AG04449 (cell line): ENCODE measurements around the gene CARD8.

Experiments
- CTCF ChIA-PET: fragments of 350-600 bp; formaldehyde crosslinking; extraction: SDS; loops from one replicate; lab custom pipeline; 2021; ENCODE audit warnings: antibody characterized with exemption; lab: Yijun Ruan, JAX
- POLR2A ChIA-PET: fragments of 400-600, 350-600 bp; formaldehyde crosslinking; extraction: SDS; loops from one replicate; lab custom pipeline; 2020; ENCODE audit warnings: antibody characterized with exemption, inconsistent platforms; lab: Yijun Ruan, JAX
- DNase-seq: peaks from one replicate; pipeline ENCODE4 v3.0.0-alpha.2; 2010; ENCODE audit warnings: low read depth, low spot score
- H3K4me3 ChIP-seq: 2 replicates; pipeline ENCODE4 v1.5.1; 2011; ENCODE audit warnings: low read depth, mild to moderate bottlenecking, control low read depth, low read length
- CTCF ChIP-seq: IDR thresholded peaks from one replicate; pipeline ENCODE4 v1.5.1; 2011; ENCODE audit warnings: mild to moderate bottlenecking, moderate library complexity, low read length, control low read depth, inconsistent platforms; ENCODE audit not compliant: insufficient read depth; ENCODE audit errors: missing control alignments

Gene CARD8

GRCh38 chr19:48255376-48256303, at the start of gene CARD8:
TSS of gene CARD8 (minus strand) at chr19:48255912. CDS start at chr19:48241020, 14,892 bp downstream.
- POLR2A ChIA-PET = interaction anchor here (1.3 kb wide), 1 partner anchor 51 kb away, joined by 5 read pairs; no protein-coding TSS in a partner anchor
- CTCF ChIA-PET = interaction anchor here (0.8 to 2.9 kb wide), 11 partner anchors 9 to 293 kb away, joined by 3 to 15 read pairs (median 4); no protein-coding TSS in a partner anchor
- TF ChIP-seq CTCF = no peak
- no peak for DNase-seq
- H3K4me3 ChIP-seq = peak within 1 kb of the TSS; percentile 84

- ChIA-PET POLR2A (no interaction called here), CTCF (interaction anchor here (1.1 kb wide), 1 partner anchor 32 kb away, joined by 5 read pairs; no protein-coding TSS in a partner anchor)
- TF ChIP-seq CTCF = no peak
- no peak for DNase-seq
- H3K4me3 ChIP-seq = no peak overlapping the region
Measured at GRCh38 chr19:48303866-48304265, 48.2 kb upstream of the CARD8 start.

GRCh38 chr19:48303367-48303766, 47.7 kb upstream of the CARD8 start:
- ChIA-PET CTCF (interaction anchor here (1.1 kb wide), 1 partner anchor 31 kb away, joined by 5 read pairs; no protein-coding TSS in a partner anchor), POLR2A (no interaction called here)
- H3K4me3 ChIP-seq = no peak overlapping the region

GRCh38 chr19:48302600-48302959, 46.9 kb upstream of the CARD8 start:
- POLR2A ChIA-PET = no interaction called here
- CTCF ChIA-PET = no interaction called here
- DNase-seq = no peak
- H3K4me3 ChIP-seq = no peak overlapping the region
- no peak for TF ChIP-seq CTCF

More at GRCh38 chr19:48303367-48303766, 47.7 kb upstream of the CARD8 start:
- no peak for TF ChIP-seq CTCF
- no peak for DNase-seq

- H3K4me3 ChIP-seq = no peak overlapping the region
- DNase-seq = no peak
- POLR2A ChIA-PET = no interaction called here
- CTCF ChIA-PET = no interaction called here
- no peak for TF ChIP-seq CTCF
Measured at GRCh38 chr19:48301886-48302599, 46.3 kb upstream of the CARD8 start.
